KMS-11 (cell line): Measurements from ENCODE around the gene ZNF774.

Source experiments
- H2AFZ ChIP-seq: fragments of 200-600 bp; sonication (generic); 2 replicates; pipeline ENCODE4 v1.6.1; 2016; ENCODE audit warnings: antibody characterized with exemption, mixed run types, low read depth
- H3K27ac ChIP-seq: fragments of 200-600 bp; sonication (generic); 2 replicates; pipeline ENCODE4 v1.6.1; 2016; ENCODE audit warnings: mild to moderate bottlenecking, mixed run types
- H3K27me3 ChIP-seq: fragments of 200-600 bp; sonication (generic); 2 replicates; pipeline ENCODE4 v1.6.1; 2017; ENCODE audit warnings: mild to moderate bottlenecking, low read depth, mixed run types, moderate library complexity; ENCODE audit not compliant: insufficient read depth
- H3K36me3 ChIP-seq: fragments of 200-600 bp; sonication (generic); 2 replicates; pipeline ENCODE4 v1.6.1; 2017; ENCODE audit warnings: mild to moderate bottlenecking, mixed run types; ENCODE audit not compliant: insufficient read depth
- H3K4me1 ChIP-seq: fragments of 200-600 bp; sonication (generic); 2 replicates; pipeline ENCODE4 v1.6.1; 2016; ENCODE audit warnings: mild to moderate bottlenecking, low read depth, mixed run types; ENCODE audit not compliant: poor library complexity, severe bottlenecking
- H3K4me2 ChIP-seq: fragments of 200-600 bp; sonication (generic); 2 replicates; pipeline ENCODE4 v1.7.0; 2016; ENCODE audit warnings: mild to moderate bottlenecking, mixed run types
- H3K4me3 ChIP-seq: fragments of 200-600 bp; sonication (generic); IDR thresholded peaks from 2 replicates; pipeline ENCODE4 v1.6.1; 2017; ENCODE audit warnings: low read depth, low read length, mixed read lengths; ENCODE audit not compliant: insufficient read depth
- H3K79me2 ChIP-seq: fragments of 200-600 bp; sonication (generic); 2 replicates; pipeline ENCODE4 v1.6.1; 2016; ENCODE audit warnings: low read depth, mixed run types; ENCODE audit not compliant: insufficient read depth
- H3K9ac ChIP-seq: fragments of 200-600 bp; sonication (generic); 2 replicates; pipeline ENCODE4 v1.6.1; 2016; ENCODE audit warnings: mild to moderate bottlenecking, mixed run types
- H4K20me1 ChIP-seq: fragments of 200-600 bp; sonication (generic); 2 replicates; pipeline ENCODE4 v1.6.1; 2016; ENCODE audit warnings: mild to moderate bottlenecking, mixed run types; ENCODE audit not compliant: insufficient read depth
- CTCF ChIP-seq: fragments of 200-600 bp; sonication (generic); conservative IDR thresholded peaks from 2 replicates; pipeline ENCODE4 v1.6.1; 2017; ENCODE audit warnings: low read depth, mild to moderate bottlenecking, antibody characterized with exemption, low read length, moderate library complexity, mixed read lengths

Gene ZNF774

GRCh38 chr15:90382320-90382719 is 30.2 kb downstream of the ZNF774 start:
- Histone ChIP-seq H3K79me2 (no peaks in the 10 kb centered on the region), H3K36me3 (no peaks in the 10 kb centered on the region), H4K20me1 (no peaks in the 10 kb centered on the region), H3K4me3 (no peak overlapping the region), H3K4me2 (no peak overlapping the region), H3K4me1 (peaks cover 1% of the 10 kb centered on the region), H3K27me3 (no peaks in the 10 kb centered on the region), H2AFZ (no peak overlapping the region), H3K27ac (no peak overlapping the region), H3K9ac (no peak overlapping the region)
- no peak for TF ChIP-seq CTCF

- Histone ChIP-seq H3K27ac (no peak overlapping the region), H3K27me3 (no peaks in the 10 kb centered on the region), H4K20me1 (no peaks in the 10 kb centered on the region), H3K79me2 (peaks cover 15% of the 10 kb centered on the region; the same call in 1 of the 2 replicates), H3K4me1 (peaks cover 23% of the 10 kb centered on the region), H3K36me3 (no peaks in the 10 kb centered on the region), H2AFZ (no peak overlapping the region), H3K9ac (no peak overlapping the region), H3K4me3 (no peak overlapping the region), H3K4me2 (no peak overlapping the region)
- TF ChIP-seq CTCF, result no peak
These were observed 34.1 kb downstream of the ZNF774 start for GRCh38 chr15:90386221-90386620.

- H2AFZ ChIP-seq, result peak within 1 kb of the TSS; percentile 97
- H3K36me3 ChIP-seq, result no peaks in the 10 kb centered on the region
- no peak for TF ChIP-seq CTCF
- peaks cover 15% of the 10 kb centered on the region; the same call in 1 of the 2 replicates for H3K79me2 ChIP-seq
- H3K4me1 ChIP-seq, result peaks cover 24% of the 10 kb centered on the region
- no peak within 1 kb of the TSS for H3K4me3 ChIP-seq
- no peaks in the 10 kb centered on the region for H3K27me3 ChIP-seq
- H3K9ac ChIP-seq, result peak within 1 kb of the TSS; percentile 88
- H3K27ac ChIP-seq, result peak within 1 kb of the TSS; percentile 82
- H4K20me1 ChIP-seq, result no peaks in the 10 kb centered on the region
- H3K4me2 ChIP-seq, result peak within 1 kb of the TSS; percentile 83
These were observed 35.7 kb downstream of the ZNF774 start, which contains the start of gene IQGAP1 for GRCh38 chr15:90387534-90388461. Gene IQGAP1, plus strand, starts transcription at chr15:90388242. Its CDS starts 100 bp downstream, at chr15:90388342.

GRCh38 chr15:90388462-90389380 is 36.6 kb downstream of the ZNF774 start:
- Histone ChIP-seq H3K27ac (peak overlapping the region; percentile 82), H3K4me3 (no peak overlapping the region), H3K27me3 (no peaks in the 10 kb centered on the region), H3K4me1 (peaks cover 24% of the 10 kb centered on the region), H3K36me3 (no peaks in the 10 kb centered on the region), H3K4me2 (peak overlapping the region; percentile 81), H3K9ac (peak overlapping the region; percentile 88), H3K79me2 (peaks cover 15% of the 10 kb centered on the region; the same call in 1 of the 2 replicates), H2AFZ (peak overlapping the region; percentile 69), H4K20me1 (no peaks in the 10 kb centered on the region)
- no peak for TF ChIP-seq CTCF
